PFSK-1 (cell line): ENCODE measurements around the gene LHFPL3.

Experiments used
- FOXP2 ChIP-seq: optimal IDR thresholded peaks from 2 replicates; pipeline ENCODE3; 2011; ENCODE audit warnings: borderline replicate concordance, control low read depth, inconsistent platforms; ENCODE audit not compliant: insufficient read depth; ENCODE audit errors: extremely low read length, extremely low read depth
- POLR2AphosphoS5 ChIP-seq: IDR thresholded peaks from 2 replicates; pipeline ENCODE4 v1.6.1; 2012; ENCODE audit warnings: low read depth, mild to moderate bottlenecking, control low read depth, low read length, moderate library complexity
- SIN3A ChIP-seq: IDR thresholded peaks from 2 replicates; pipeline ENCODE4 v1.6.1; 2012; ENCODE audit warnings: mild to moderate bottlenecking, low read length, moderate library complexity, borderline replicate concordance; ENCODE audit not compliant: insufficient read depth
- TAF1 ChIP-seq: IDR thresholded peaks from 2 replicates; pipeline ENCODE4 v1.6.1; 2012; ENCODE audit warnings: low read length, control low read depth, borderline replicate concordance; ENCODE audit not compliant: insufficient read depth
- TF ChIP-seq, protein P1 (sequence below), 2 experiments: IDR thresholded peaks; 2 replicates each; pipeline versions ENCODE4 v1.6.1 to v1.8.0; 2011 to 2012; ENCODE audit warnings: low read depth in 2 of 2, low read length in 2 of 2, control low read depth in 1 of 2, inconsistent platforms in 1 of 2, mild to moderate bottlenecking in 1 of 2, moderate library complexity in 1 of 2; ENCODE audit not compliant: insufficient read depth in 1 of 2

Gene LHFPL3

DNA sequence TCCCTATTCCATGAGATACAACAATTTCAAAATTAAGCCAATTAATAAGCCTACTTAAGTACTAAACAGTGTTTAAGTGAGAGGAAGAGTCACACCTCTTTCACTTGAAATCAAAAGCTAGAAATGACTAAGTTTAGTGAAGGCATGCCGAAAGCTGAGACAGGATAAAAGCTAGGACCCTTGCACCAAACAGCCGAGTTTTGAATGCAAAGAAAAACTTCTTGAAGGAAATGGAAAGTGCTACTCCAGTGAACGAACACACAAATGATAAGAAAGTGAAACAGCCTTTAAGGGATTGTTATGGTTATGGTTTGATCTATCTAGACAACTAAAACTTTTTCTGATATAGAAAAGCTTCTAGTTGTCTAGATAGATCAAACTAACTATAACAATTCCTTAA, 550.2 kb downstream of the LHFPL3 start:
- TF ChIP-seq FOXP2 (no peak), TAF1 (no peak), SIN3A (no peak), POLR2AphosphoS5 (no peak)
- TF ChIP-seq, protein P1, sequence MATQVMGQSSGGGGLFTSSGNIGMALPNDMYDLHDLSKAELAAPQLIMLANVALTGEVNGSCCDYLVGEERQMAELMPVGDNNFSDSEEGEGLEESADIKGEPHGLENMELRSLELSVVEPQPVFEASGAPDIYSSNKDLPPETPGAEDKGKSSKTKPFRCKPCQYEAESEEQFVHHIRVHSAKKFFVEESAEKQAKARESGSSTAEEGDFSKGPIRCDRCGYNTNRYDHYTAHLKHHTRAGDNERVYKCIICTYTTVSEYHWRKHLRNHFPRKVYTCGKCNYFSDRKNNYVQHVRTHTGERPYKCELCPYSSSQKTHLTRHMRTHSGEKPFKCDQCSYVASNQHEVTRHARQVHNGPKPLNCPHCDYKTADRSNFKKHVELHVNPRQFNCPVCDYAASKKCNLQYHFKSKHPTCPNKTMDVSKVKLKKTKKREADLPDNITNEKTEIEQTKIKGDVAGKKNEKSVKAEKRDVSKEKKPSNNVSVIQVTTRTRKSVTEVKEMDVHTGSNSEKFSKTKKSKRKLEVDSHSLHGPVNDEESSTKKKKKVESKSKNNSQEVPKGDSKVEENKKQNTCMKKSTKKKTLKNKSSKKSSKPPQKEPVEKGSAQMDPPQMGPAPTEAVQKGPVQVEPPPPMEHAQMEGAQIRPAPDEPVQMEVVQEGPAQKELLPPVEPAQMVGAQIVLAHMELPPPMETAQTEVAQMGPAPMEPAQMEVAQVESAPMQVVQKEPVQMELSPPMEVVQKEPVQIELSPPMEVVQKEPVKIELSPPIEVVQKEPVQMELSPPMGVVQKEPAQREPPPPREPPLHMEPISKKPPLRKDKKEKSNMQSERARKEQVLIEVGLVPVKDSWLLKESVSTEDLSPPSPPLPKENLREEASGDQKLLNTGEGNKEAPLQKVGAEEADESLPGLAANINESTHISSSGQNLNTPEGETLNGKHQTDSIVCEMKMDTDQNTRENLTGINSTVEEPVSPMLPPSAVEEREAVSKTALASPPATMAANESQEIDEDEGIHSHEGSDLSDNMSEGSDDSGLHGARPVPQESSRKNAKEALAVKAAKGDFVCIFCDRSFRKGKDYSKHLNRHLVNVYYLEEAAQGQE (IDR thresholded peaks at IDR 0.05; ENCODE audit: insufficient read depth in 1 of 2, low read depth in 2 of 2, low read length in 2 of 2): no peak

DNA sequence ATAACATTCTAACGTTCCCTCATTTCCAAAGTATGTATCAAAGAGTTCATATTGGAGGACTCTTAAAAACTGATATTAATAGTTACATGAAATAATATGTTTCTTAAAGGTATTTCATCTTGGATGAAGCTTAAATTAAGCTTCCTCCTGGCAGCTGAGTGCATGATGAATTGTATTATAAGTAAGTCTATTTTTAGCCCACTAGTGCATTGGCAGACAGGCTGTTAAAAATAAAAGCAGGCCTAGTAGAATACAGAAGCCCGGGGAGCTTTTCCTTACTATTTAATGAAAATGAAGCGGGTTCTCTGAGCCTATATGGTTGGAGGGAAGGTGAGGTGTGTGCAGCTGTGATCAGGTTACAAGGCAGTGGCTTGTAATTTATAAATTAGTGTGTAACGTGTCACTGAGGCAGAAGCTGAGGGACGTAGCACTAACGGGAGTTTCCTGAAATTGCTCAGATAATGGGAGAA, 554.9 kb downstream of the LHFPL3 start:
- TF ChIP-seq FOXP2 (no peak), POLR2AphosphoS5 (no peak), SIN3A (no peak), TAF1 (no peak)
- TF ChIP-seq, protein P1 (IDR thresholded peaks at IDR 0.05; ENCODE audit: insufficient read depth in 1 of 2, low read depth in 2 of 2, low read length in 2 of 2): no peak

DNA sequence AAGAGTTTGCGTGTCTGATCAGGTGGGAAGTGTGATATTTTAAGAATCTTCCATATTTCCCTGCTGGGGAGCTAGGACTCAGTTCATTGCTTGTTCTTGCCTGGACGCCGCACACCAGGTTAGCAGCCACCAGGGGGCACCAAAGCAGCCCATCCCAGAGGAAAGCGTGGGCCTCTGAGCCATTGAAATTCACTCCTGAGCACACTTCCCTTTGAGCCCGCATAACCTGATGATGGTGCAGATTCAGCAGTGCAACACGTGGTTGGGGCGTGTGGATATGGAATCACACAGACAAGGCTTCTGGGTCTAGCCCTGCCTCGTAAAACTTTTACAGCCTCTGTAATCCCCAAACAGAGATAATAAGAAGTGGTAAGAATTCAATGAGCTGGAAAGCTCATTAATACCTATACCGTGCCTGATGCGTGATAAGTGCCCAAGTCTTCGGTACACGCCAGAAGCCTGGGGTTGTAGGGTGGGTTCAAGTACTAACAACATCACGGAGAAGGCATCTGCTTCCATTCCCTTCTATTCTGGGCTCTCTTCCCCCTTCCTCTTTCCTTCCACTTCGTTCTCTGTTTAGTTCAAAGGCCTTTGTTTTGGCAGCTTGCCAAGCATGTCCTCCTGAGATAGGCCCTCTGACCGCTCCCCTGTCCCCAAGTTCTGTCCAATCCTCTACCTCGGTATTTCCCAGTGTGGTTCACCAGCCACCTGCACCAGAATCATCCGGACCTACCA, 555.5 kb downstream of the LHFPL3 start:
- TF ChIP-seq, protein P1 (IDR thresholded peaks at IDR 0.05; ENCODE audit: insufficient read depth in 1 of 2, low read depth in 2 of 2, low read length in 2 of 2): no peak
- TF ChIP-seq SIN3A (no peak), TAF1 (no peak), FOXP2 (no peak), POLR2AphosphoS5 (no peak)

DNA sequence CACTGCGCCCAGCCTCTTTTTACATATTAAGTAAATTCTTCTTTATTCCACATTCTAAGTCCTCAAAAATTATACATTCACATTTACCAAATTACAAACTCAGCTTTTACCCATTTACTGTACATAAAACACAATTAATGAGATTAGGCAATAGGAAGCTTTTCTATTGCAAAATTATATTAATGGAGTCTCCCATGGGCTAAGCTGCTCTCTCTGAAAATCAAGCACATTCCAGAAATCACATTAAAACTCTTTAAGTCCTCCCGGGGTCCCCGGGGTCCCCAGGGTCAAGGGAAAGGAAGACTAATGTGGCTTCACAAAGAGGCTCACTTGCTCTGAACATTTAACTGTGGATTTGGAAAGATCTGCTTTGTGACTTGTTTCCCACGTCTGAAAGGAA, 558.2 kb downstream of the LHFPL3 start:
- TF ChIP-seq POLR2AphosphoS5: no peak
- no peak for TF ChIP-seq SIN3A

DNA sequence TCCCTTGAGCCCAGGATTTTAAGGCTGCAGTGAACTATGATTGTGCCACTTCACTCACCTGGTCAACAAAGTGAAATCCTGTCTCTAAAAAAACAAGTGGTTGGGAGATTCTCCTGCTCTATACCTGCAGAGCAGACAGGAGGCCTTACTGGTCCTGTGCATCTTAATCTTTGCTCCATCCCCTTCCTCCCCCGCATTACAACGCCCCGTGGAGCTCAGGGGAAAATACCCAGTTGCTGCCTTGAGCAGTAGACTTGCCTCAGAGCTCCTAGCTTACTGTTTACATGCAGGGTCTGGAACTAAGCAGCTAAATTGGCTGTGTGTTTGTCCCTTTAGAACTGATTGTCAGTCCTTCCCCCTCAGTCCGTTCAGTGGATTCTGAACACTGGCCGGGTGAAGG, 561.8 kb downstream of the LHFPL3 start:
- no peak for TF ChIP-seq TAF1
- TF ChIP-seq SIN3A: no peak
- TF ChIP-seq FOXP2: no peak
- no peak for TF ChIP-seq POLR2AphosphoS5
- TF ChIP-seq, protein P1 (IDR thresholded peaks at IDR 0.05; ENCODE audit: insufficient read depth in 1 of 2, low read depth in 2 of 2, low read length in 2 of 2): no peak
